Aorta (tissue), 5 donors: ENCODE measurements around the gene ZSCAN23. TPM values are rescaled to one million over a fixed set of nuclear protein-coding genes. Genes with fewer than 3 reads are reported as not detected.
"Not testable (repeated sequence)": the region's sequence is repeated elsewhere in the genome, so short reads cannot be mapped to it uniquely, and the experiment has no call there.

Source experiments
- ATAC-seq: fragments of 200-7000 bp; cut with Tn5 transposase; one replicate; pipeline ENCODE4 v1.9.1; 2022; ENCODE audit warnings: moderate library complexity; ENCODE audit not compliant: low FRiP score
- DNase-seq, 2 donors: peaks; one replicate each; pipeline ENCODE4 v3.0.0-alpha.2; 2020
- H3K27ac ChIP-seq, 2 donors: one replicate each; pipeline ENCODE4 v1.5.1; 2013; ENCODE audit warnings: low read length in 2 of 2, mild to moderate bottlenecking in 2 of 2, moderate library complexity in 2 of 2, control low read depth in 1 of 2, inconsistent platforms in 1 of 2, low read depth in 1 of 2
- H3K27me3 ChIP-seq, 2 donors: one replicate each; pipeline ENCODE4 v1.6.1; 2013; ENCODE audit warnings: control low read depth in 1 of 2, low read length in 1 of 2, mild to moderate bottlenecking in 1 of 2, moderate library complexity in 1 of 2; ENCODE audit not compliant: insufficient read depth in 2 of 2, control insufficient read depth in 1 of 2
- H3K36me3 ChIP-seq, 2 donors: one replicate each; pipeline ENCODE4 v1.6.1; 2013; ENCODE audit warnings: control low read depth in 1 of 2, low read length in 1 of 2, mild to moderate bottlenecking in 1 of 2; ENCODE audit not compliant: insufficient read depth in 2 of 2, control insufficient read depth in 1 of 2
- H3K4me1 ChIP-seq, 2 donors: one replicate each; pipeline ENCODE4 v1.6.1; 2013; ENCODE audit warnings: low read length in 2 of 2, control low read depth in 1 of 2, mild to moderate bottlenecking in 1 of 2, moderate library complexity in 1 of 2; ENCODE audit not compliant: insufficient read depth in 2 of 2, control insufficient read depth in 1 of 2
- H3K4me3 ChIP-seq, 2 donors: one replicate each; pipeline ENCODE4 v1.5.1; 2013; ENCODE audit warnings: low read length in 2 of 2, control low read depth in 1 of 2, mild to moderate bottlenecking in 1 of 2
- H3K9me3 ChIP-seq: one replicate; pipeline ENCODE4 v1.6.1; 2013; ENCODE audit warnings: mild to moderate bottlenecking, low read length; ENCODE audit not compliant: control insufficient read depth
- WGBS, 2 donors: extraction: QIAGEN DNeasy Blood & Tissue Kit; methylation state at CpG; one replicate each; pipeline ENCODE4 v1.1.7; 2013; 5-methylcytosine and 5-hydroxymethylcytosine counted together
- intact Hi-C, 2 donors: fragments of 100-400 bp; cut with DNase I; formaldehyde crosslinking; loops; one replicate each; pipeline versions ENCODE4 v1.14.2 to v1.15.0; 2022
- polyA plus RNA-seq, 2 donors: library from polyadenylated mRNA; stranded (reverse); fragments of 200-250 nt; gene quantifications; one replicate each; pipeline ENCODE4 v1.2.3, GENCODE V29; 2013
- total RNA-seq, 2 donors: library from RNA; stranded (reverse); fragmentation: NEBNext Ultra II Directional; extraction: Animal tissue kit (Norgen Biotek cat#: 25700); gene quantifications; one replicate each; pipeline ENCODE4 v1.2.1, GENCODE V29; 2021
- donor health status: healthy with polysubstance abuse.
- donor health status: Bipolar disorder and iron deficiency.
- donor health status: DM: no; HTN: no; CAD: no.
- donor health status: DM: no; HTN: no; CAD: no.
- donor health status: DM: yes; HTN: yes; CAD: no.

ZSCAN23 gene
- total and polyA plus RNA-seq, 4 donors, result 0.82 to 4.5 (median 2.2) TPM

GRCh38 chr6:28480253-28480932 lies 37.1 kb upstream of the ZSCAN23 start:
- Histone ChIP-seq H3K27me3 (no peaks in the 10 kb centered on the region), H3K4me1 (no peaks in the 10 kb centered on the region), H3K36me3 (no peaks in the 10 kb centered on the region), H3K27ac (no peak overlapping the region), H3K4me3 (no peak overlapping the region), H3K9me3 (peaks cover 3% of the 10 kb centered on the region)
- ATAC-seq (no peak), DNase-seq (no peak)
- intact Hi-C loops, result no loop called here
- WGBS, 2 donors, result 56 to 62% methylated on average over 9 of the region's 9 CpGs

GRCh38 chr6:28478518-28478917 lies 35.2 kb upstream of the ZSCAN23 start:
- H3K27ac ChIP-seq, result no peak overlapping the region
- whole genome bisulfite sequencing, 2 donors, result 36 to 50% methylated on average over 12 of the region's 12 CpGs
- no peaks in the 10 kb centered on the region for H3K4me1 ChIP-seq
- H3K36me3 ChIP-seq, result no peaks in the 10 kb centered on the region
- ATAC-seq (no peak), DNase-seq (no peak)
- peaks cover 0 to 1% of the 10 kb centered on the region in 2 donors for H3K27me3 ChIP-seq
- peaks cover 3% of the 10 kb centered on the region for H3K9me3 ChIP-seq
- no peak overlapping the region for H3K4me3 ChIP-seq
- intact Hi-C loops, result no loop called here

- WGBS, 2 donors, result 4 to 5% methylated on average over 18 of the region's 18 CpGs
- ATAC-seq (no peak), DNase-seq (no peak)
- Histone ChIP-seq H3K27me3 (peaks cover 0 to 1% of the 10 kb centered on the region in 2 donors), H3K36me3 (no peaks in the 10 kb centered on the region), H3K9me3 (peaks cover 1% of the 10 kb centered on the region), H3K4me3 (no peak overlapping the region), H3K27ac (no peak overlapping the region), H3K4me1 (no peaks in the 10 kb centered on the region)
- intact Hi-C loops, result no loop called here
Observed at GRCh38 chr6:28474441-28475219, 31.3 kb upstream of the ZSCAN23 start.

- H3K27me3 ChIP-seq, intact Hi-C loops, H3K36me3 ChIP-seq, H3K9me3 ChIP-seq, H3K4me3 ChIP-seq, H3K27ac ChIP-seq, DNase-seq, ATAC-seq, H3K4me1 ChIP-seq: not testable (repeated sequence)
- WGBS, 2 donors, result 95% methylated on average over 26 to 45 of the region's 45 CpGs
Observed at GRCh38 chr6:28469153-28469745, 26.0 kb upstream of the ZSCAN23 start.

- ATAC-seq, result no peak
- Histone ChIP-seq H3K27me3 (no peaks in the 10 kb centered on the region), H3K36me3 (no peaks in the 10 kb centered on the region), H3K4me1 (no peaks in the 10 kb centered on the region), H3K4me3 (no peak overlapping the region), H3K9me3 (no peaks in the 10 kb centered on the region), H3K27ac (no peak overlapping the region)
- WGBS, 2 donors, result 82 to 85% methylated on average over 7 of the region's 7 CpGs
- no peak for DNase-seq
- intact Hi-C loops, result no loop called here
Observed at GRCh38 chr6:28468056-28468455, 24.8 kb upstream of the ZSCAN23 start.

- Histone ChIP-seq H3K27ac (no peak overlapping the region), H3K36me3 (no peaks in the 10 kb centered on the region), H3K4me3 (no peak overlapping the region), H3K4me1 (no peaks in the 10 kb centered on the region), H3K9me3 (no peaks in the 10 kb centered on the region), H3K27me3 (no peaks in the 10 kb centered on the region)
- intact Hi-C loops, result no loop called here
- no peak for ATAC-seq
- 61 to 63% methylated on average over 2 of the region's 2 CpGs for WGBS, 2 donors
- no peak for DNase-seq
Observed at GRCh38 chr6:28462401-28462800, 19.1 kb upstream of the ZSCAN23 start.

- intact Hi-C loops, result no loop called here
- Histone ChIP-seq H3K9me3 (peaks cover 2% of the 10 kb centered on the region), H3K4me3 (no peak overlapping the region), H3K4me1 (no peaks in the 10 kb centered on the region), H3K27me3 (no peaks in the 10 kb centered on the region), H3K27ac (no peak overlapping the region), H3K36me3 (no peaks in the 10 kb centered on the region)
- no peak for ATAC-seq
- no peak for DNase-seq
- 61 to 84% methylated on average over 1 of the region's 1 CpG for WGBS, 2 donors
Observed at GRCh38 chr6:28458568-28458967, 15.3 kb upstream of the ZSCAN23 start.

GRCh38 chr6:28449056-28449455 lies 5.8 kb upstream of the ZSCAN23 start:
- H3K4me3 ChIP-seq, result no peak overlapping the region
- intact Hi-C loops, result no loop called here
- ATAC-seq, result no peak
- no peaks in the 10 kb centered on the region for H3K9me3 ChIP-seq
- H3K36me3 ChIP-seq, result no peaks in the 10 kb centered on the region
- DNase-seq, result no peak
- no peaks in the 10 kb centered on the region for H3K27me3 ChIP-seq
- H3K27ac ChIP-seq, result no peak overlapping the region
- 91% methylated on average over 1 of the region's 1 CpG for WGBS, 2 donors
- H3K4me1 ChIP-seq, result no peaks in the 10 kb centered on the region

- H3K36me3 ChIP-seq, intact Hi-C loops, DNase-seq, H3K27ac ChIP-seq, H3K4me1 ChIP-seq, ATAC-seq, H3K4me3 ChIP-seq, H3K9me3 ChIP-seq, H3K27me3 ChIP-seq: not testable (repeated sequence)
Observed at GRCh38 chr6:28447512-28447906, 4.2 kb upstream of the ZSCAN23 start.
